GM10847 (cell line): Measurements from ENCODE around the gene RGS6.
A peak's percentile ranks its signal among the peaks of the same experiment; 100 is the strongest.

Experiments
- POLR2A ChIP-seq: IDR thresholded peaks from 2 replicates; pipeline ENCODE4 v1.6.1; 2011; ENCODE audit not compliant: insufficient read length; ENCODE audit errors: extremely low read depth

The RGS6 gene

GRCh38 chr14:72471346-72471745, 539.1 kb downstream of the RGS6 start:
- TF ChIP-seq POLR2A, result no peak

GRCh38 chr14:72472845-72473244, 540.6 kb downstream of the RGS6 start:
- no peak for TF ChIP-seq POLR2A

GRCh38 chr14:72476657-72477499, 544.6 kb downstream of the RGS6 start:
- peak; percentile 16 for TF ChIP-seq POLR2A

GRCh38 chr14:72478471-72478893, 546.3 kb downstream of the RGS6 start:
- TF ChIP-seq POLR2A, result no peak

GRCh38 chr14:72479461-72479931, 547.3 kb downstream of the RGS6 start:
- TF ChIP-seq POLR2A, result no peak

GRCh38 chr14:72480464-72481243, 548.4 kb downstream of the RGS6 start:
- TF ChIP-seq POLR2A, result no peak

GRCh38 chr14:72483311-72483710, 551.1 kb downstream of the RGS6 start:
- no peak for TF ChIP-seq POLR2A

- TF ChIP-seq POLR2A, result no peak
Measured at GRCh38 chr14:72485695-72486094, 553.5 kb downstream of the RGS6 start.

GRCh38 chr14:72488514-72488913, 556.3 kb downstream of the RGS6 start:
- no peak for TF ChIP-seq POLR2A

GRCh38 chr14:72492196-72492595, 560.0 kb downstream of the RGS6 start:
- TF ChIP-seq POLR2A, result no peak

GRCh38 chr14:72495668-72496067, 563.4 kb downstream of the RGS6 start:
- no peak for TF ChIP-seq POLR2A

GRCh38 chr14:72498646-72499045, 566.4 kb downstream of the RGS6 start:
- TF ChIP-seq POLR2A, result no peak

- no peak for TF ChIP-seq POLR2A
Measured at GRCh38 chr14:72499746-72500145, 567.5 kb downstream of the RGS6 start.

- TF ChIP-seq POLR2A, result no peak
Measured at GRCh38 chr14:72500234-72500838, 568.1 kb downstream of the RGS6 start.

- TF ChIP-seq POLR2A, result no peak
Measured at GRCh38 chr14:72501439-72501838, 569.2 kb downstream of the RGS6 start.

- no peak for TF ChIP-seq POLR2A
Measured at GRCh38 chr14:72503271-72503670, 571.0 kb downstream of the RGS6 start.
